HG03469 (cell line): ENCODE results near the gene C19orf12.

Experiments used
- ATAC-seq: cut with Tn5 transposase; IDR thresholded peaks from one replicate; pipeline ENCODE4 v1.9.1; 2021; ENCODE audit warnings: mild to moderate bottlenecking, moderate library complexity, moderate number of reproducible peaks; ENCODE audit not compliant: unreplicated experiment

Gene C19orf12

DNA sequence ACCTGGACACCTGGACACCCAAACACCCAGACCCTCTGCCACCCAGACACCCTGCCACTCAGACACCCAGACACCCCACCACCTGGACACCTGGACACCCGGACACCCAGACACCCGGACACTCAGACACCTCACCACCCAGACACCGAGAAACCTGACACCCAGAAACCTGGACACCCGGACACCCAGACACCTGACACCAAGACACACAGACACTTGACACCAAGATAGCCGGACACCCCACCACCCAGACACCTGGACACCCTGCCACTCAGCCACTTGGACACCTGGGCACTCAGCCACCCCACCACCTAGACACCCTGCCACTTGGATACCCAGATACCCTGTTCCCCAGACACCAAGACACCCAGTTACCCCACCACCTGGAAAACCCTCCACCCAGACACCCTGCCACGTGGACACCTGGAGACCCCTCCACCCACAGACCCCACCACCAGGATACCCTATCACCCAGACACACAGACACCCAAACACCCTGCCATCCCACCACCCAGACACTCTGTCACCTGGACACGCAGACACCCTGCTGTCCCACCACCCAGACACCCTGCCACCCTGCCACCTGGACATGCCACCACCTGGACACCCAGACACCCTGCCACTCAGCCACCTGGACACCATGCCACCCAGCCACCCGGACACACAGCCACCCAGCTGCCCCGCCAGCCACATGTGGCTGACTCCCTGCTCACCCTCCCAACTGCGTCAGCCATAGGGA lies 17.4 kb downstream of the C19orf12 start:
- ATAC-seq, result no peak

DNA sequence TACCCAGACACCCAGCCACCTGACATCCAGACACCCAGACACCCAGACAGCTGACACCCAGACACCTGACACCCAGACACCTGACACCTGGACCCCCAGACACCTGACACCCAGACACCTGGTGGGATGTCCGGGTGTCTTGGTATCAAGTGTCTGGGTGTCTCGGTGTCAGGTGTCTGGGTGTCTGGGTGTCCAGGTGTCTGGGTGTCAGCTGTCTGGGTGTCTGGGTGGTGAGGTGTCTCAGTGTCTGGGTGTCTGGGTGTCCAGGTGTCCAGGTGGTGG lies 18.6 kb downstream of the C19orf12 start:
- ATAC-seq, result no peak

DNA sequence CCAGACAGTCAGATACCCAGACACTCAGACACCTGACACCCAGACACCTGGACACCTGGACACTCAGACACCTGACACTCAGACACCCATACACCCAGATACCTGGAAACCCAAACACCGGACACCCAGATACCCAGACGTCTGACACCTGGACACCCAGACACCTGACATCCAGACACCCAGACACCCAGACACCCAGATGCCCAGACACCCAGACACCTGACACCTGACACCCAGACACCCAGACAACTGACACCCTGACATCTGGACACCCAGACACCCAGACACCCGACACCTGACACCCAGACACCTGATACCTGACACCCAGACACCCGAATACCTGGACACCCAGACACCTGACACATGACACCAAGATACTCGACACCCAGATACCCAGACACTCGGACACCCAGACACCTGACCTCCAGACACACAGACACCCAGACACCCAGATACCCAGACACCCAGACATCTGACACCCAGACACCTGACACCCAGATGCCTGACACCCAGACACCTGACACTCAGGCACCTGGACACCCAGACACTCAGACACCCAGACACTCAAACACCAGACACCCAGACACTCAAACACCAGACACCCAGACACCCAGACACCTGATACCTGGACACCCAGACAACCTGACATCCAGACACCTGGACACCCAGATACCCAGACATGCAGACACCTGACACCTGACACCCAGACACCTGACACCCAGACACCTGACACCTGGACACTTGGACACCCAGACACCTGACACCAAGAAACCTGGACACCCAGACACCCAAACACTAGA lies 19.1 kb downstream of the C19orf12 start:
- ATAC-seq, result no peak

DNA sequence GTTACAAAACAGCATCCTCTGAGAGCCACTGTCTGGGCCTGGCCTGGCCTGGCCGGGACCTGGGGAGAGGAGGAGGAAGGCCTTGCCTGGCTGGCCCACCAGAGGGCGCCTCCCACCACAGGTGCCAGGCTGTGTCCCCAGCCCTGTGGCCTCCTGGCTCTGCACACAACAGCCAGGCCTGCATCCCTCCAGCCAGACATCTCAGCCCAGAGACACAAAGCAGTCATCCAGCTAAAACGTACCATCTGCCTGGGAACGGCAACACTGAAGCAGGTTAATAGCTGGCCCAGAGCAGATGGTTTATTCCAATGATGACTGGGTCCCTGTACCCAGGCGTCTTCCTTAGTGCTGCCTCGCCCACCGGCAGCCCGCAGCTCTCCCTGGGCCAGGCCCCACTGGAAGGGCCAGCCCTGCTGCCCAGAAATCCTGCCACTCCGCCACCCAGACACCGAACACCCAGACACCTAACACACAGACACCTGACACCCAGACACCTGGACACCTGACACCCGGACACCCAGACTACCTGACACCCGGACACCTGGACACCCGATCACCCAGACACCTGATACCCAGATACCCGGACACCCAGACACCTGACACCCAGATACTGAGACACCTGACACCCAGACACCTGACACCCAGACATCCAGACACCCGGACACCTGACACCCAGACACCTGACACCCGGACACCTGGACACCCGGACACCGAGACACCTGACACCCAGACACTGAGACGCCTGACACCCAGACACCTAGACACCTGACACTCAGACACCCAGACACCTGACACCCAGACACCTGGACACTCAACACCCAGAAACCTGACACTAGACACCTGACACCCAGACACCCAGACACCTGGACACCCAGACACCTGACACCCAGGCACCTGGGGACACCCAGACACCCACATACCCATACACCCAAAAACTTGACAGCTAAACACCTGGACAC lies 20.1 kb downstream of the C19orf12 start:
- ATAC-seq, result peak; percentile 90

DNA sequence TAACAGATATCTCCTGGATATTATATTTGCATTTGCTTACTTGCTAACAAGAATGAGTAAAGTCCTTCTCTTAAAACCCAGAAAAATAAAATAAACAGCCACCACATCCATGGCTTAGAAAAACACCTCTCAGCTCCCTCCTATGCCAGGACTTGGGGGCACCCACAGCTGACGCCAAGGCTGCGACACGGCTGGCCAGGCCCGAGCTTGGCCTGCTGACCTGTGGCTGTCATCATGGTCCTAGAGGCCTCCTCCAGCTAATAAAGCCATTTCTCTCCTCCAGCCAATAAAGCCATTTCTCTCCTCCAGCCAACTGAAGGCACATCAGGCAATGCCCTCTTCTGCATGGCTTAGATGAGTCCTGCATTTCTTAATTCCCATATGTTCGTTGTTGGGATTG lies 20.9 kb downstream of the C19orf12 start:
- no peak for ATAC-seq

DNA sequence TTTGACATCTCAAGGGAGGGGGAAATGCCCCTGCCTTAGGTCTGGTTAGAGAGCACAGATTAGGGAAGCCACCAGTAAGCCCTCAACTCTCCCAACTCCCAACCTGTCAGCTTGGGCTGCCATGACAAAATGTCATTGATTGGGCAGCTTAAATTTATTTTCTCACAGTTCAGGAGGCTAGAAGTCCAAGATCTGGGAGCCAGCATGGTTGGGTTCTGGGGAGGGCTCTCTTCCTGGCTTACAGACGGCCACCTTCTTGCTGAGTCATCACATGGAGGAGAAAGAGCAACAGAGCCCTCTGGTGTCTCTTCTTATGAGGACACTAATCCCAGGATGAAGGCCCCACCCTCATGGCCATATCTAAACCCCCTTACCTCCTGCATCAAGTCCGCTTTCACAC lies 24.2 kb downstream of the C19orf12 start:
- no peak for ATAC-seq

DNA sequence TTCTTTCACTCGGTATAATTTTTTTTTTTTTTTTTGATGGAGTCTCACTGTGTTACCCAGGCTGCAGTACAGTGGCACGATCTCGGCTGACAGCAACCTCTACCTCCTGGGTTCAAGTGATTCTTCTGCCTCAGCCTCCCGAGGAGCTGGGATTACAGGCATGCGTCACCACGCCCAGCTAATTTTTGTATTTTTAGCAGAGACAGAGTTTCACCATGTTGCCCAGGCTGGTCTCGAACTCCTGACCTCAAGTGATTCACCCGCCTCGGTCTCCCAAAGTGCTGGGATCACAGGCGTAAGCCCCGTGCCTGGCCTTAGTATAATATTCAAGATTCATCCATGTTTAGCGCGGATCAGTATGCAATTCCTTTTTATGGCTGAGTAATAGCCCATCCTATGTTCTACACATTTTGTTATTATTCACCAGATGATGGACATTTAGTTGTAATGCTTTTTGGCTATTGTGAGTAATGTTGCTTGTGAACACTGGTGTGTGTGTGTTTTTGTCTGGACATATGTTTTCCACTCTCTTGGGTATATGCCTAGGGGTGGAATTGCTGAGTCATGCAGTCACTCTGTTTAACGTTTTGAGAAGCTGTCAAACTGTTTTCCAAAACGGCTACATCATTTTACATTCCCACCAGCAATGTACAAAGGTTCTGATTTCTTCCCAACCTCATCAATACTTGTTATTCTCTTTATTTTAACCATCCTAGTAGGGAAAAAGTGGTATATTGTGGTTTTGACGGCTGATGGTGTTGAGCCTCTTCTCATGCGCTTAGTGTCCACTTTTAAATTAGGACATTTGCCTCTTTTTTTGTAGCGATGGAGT lies 26.9 kb downstream of the C19orf12 start:
- no peak for ATAC-seq

DNA sequence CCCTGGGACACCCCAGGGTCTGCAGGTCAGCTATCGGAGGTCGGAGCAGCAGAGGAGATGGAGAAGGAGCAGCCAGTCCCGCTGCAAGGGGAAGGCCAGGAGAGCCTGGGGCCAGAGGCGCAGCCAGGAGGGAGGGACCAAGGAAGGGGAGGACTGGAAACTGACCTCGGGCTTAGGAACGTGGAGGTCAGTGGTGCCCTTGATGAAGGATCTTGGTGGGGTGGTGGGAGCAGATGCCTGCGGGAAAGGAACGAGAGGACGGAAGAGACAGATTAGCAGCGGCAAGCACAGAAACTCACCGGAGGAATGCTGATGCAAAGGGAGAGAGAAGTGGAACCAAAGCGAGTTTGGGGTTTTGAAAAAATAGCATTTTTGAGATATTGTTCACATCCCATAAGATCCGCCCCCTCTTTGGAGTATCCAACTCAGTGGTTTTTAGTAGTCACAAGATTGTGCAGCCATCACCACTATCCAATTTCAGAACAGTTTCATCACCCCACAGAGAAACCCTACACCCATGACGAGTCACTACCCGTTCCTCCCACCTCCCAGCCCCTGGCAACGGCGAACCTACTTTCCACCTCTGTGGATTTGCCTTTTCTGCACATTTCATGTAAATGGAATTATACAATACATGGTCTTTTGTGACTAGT lies 27.7 kb downstream of the C19orf12 start:
- no peak for ATAC-seq

DNA sequence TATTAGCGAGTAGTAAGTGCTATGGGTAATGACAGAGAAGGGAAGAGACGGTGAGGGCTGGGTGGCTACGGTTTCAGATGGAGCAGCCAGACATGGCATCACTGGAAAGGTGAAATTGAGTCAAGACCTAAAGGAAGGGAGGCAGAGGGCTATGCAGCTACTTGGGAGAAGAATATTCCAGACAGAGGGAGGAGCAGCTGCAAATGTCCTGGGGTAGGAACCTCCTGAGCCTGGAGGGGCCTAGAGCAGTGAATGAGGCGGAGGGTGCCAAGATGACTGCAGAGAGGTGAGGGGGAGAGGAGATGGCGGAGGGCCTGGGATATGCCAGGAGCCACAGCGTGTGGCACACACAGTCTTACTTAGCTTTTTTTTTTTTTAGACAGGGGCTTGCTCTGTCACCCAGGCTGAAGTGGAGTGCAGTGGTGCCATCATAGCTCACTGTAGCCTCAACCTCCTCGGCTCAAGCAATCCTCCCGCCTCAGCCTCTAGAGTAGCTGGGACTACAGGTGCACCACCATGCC lies 28.7 kb downstream of the C19orf12 start:
- no peak for ATAC-seq

DNA sequence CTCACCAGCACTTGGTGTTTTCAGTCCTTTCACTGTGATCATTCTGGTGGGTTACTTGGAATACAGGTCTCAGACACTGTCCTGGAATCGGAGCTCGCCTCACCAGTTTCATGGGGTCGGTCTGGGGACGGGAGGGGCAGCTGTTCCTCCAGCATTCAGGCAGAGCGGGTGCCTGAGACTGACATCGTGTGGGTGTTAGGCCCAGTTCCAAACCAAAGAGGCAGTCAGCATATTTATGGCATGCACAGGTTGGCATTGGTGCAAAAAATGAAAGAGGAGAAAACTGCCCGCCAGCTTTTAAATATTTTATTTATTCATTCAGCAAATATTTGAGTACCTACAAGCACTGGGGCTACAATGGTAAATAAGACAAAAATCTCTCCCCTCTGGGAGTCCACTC lies 29.7 kb downstream of the C19orf12 start:
- ATAC-seq, result no peak

DNA sequence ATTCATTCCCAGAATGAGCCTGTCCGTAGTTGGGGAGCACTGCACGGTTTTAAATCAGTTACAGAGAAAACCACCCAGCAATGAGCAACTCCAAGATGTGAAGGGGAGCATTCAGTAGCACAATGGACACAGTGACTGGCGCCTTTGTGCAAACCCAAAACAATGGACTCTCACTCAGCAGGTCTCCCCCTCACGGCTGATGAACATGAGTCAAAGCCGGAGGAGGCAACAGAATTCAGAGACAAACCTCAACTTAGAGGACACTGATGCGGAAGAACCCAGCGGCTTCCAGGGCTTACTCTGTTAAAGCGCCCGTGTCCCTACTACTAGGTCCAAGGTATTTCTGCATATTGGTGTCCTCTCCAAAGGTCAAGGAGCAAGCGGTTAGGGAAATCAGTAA lies 32.1 kb downstream of the C19orf12 start:
- no peak for ATAC-seq

DNA sequence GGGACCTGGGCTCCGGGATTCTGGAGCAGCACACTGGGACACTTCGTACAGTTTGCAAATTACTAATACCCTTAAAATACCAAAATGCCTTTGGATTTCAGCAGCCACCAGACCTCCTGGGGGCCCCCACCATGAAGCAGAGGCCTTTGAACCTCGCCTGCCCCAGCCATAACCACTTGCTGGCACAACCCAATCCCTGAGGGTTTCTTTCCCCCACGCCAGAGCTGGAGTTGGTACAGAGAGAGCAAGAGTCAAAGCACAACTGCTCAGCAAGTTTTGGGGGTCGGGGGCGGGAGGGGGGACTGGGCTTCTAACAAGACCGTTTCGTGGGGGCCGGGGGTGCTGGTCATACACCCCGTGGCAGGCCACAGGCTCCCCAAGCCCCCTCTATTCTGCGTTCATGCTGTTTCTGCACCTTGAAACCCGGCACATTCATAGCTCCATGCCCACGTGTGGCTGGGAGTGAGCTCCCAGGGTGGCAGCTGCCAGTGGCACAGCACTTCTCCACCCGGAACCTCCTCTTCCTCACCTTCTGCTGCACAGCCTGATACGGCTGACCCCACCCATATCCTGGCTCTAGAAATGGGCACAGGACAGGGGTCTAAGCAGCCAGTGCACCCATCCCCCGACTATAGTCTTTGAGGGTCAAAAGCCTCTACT lies 32.7 kb downstream of the C19orf12 start:
- ATAC-seq, result no peak

DNA sequence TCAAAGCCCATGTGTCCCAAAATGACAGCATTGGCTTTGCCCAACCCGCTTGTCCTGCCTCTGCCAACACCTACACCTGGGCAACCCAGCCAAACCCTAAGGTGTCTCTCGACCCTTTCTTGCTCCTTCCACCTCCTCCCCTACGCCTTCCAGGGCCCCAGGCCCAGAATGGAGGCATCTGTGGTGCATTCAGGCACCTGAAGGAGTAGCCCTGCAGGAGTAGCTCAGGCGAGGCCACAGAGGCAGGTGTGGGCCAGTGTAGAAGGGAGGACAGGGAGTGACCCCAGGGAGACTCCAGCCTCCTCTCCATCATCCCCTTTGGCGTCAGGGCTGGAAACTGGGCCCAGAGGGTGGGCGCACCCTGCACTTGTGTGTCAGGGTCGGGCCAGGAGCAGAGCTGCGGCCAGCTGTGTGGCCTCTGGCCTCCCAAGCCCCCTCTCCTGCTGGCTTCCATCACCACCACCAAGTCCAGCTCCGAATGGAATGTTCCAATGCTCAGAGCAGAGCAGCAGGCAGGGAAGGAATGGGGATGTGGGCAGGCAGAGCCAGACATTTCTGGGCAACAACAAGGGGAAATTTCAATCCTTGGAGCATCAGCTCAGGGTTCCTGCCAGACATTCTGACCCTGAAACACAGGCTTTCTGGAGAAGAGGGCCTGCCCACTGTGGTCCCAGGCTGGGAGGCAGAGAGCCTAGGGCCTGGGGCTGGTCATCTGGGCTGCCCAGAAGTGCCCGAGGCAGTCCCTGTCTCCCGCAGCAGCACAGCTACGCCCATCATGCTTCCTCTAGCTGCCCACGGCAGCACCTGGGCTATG lies 33.4 kb downstream of the C19orf12 start:
- ATAC-seq, result no peak

DNA sequence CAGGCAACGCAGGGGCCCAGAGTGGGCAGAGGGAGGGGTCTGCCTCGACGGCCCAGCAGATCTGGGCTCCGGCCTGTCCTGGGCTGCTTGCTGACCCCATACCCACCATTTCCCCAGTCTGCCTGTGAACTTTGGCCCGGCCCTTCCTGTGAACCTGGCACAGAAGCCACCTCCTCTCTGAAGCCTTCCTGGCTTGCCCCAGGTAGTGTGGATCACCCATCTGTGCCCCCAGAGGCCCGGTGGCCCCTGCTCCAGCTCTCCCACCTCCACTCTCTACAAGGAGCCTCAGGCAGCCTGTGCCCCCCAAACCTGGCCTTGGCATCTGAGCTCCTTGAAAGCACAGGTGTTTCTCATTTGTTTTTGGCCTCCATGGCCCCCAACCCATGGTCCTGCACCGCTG lies 34.1 kb downstream of the C19orf12 start:
- ATAC-seq, result no peak

DNA sequence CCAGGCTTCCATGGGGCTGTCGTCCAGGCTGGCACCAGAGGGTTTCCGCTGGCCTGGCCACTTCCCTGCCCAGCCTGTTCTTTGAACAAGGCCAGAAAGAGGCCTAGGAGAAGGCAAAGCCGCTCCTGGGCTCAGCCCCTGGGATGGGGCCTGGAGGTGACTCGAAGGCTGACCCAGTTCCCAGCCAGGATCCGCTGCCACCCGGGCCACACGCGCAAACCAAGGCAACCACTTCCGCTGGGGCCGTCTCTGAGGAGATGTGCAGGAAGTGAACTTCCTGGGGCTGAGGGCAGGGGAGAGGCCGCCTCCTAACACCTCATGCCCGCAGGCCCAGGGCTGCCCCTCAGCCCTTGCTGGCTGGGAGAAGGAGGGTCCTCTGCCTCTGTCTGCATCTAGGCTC lies 34.6 kb downstream of the C19orf12 start:
- ATAC-seq, result peak; percentile 57

DNA sequence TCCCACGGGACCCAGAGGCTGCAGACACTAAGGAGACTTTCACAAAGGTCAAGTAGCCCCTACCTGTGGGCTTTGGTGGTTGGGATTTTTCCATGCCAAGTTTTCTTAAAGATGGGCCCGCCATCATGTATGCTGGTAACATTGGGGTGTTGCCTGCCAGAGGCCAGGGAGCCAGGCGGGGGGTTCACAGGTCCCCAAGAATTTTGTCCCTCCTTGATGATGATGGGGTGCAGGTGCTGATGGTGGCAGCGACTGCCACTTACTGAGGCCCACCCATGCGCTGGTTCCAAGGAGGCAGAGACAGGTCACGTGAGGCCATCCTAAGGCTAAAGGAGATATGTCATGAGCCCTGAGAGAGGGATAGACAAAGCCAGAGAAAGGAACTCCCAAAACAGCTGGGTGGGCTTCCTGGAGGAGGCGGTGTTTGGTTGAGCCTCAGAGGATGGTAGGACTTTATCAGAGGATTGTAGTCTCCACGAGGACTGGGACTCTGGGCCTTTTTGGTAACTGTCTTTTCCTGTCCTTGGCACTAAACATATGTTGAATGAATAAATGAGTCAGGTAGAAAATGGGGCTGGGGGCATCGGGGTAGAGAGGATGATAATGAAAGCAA lies 35.4 kb downstream of the C19orf12 start:
- no peak for ATAC-seq

DNA sequence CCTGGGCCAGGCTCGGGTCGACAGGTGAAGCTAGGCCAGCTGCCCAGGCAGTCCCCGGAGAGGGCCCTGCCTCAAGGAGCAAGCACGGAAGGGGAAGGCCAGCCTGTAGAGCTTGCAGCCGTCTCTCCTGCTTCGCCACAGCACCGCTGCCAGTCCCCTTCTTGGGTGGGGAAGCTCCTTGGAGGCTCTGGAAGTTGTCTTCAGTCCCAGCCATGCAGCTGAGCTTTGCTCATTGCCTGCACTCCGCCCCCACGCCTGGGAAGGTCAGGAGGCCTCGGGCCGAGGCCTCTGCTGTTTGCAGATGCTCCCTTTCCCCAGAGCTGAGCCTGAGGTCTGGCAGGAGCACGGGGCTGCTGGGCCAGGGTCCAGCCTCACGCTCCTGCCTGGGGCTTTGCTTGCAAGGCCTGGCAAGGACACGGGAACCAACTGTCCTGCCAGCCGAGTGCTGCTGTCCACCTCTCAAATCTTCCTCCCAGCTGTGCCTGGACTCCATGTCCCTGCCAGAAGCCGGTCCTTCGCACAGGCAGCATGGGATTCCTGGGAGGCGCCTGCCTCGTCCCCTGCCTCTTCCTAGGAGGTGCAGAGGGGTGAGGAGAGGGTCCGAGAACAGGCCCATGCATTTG lies 36.5 kb downstream of the C19orf12 start:
- no peak for ATAC-seq
